H7 (cell line): ENCODE measurements around the gene POC1B. TPM values are rescaled to one million over a fixed set of nuclear protein-coding genes. Genes with fewer than 3 reads are reported as not detected.

Experiments
- DNase-seq: peaks from one replicate; pipeline ENCODE4 v3.0.0; 2012
- H3K27me3 ChIP-seq: 2 replicates; pipeline ENCODE4 v1.6.0; 2011; ENCODE audit warnings: mild to moderate bottlenecking, low read length; ENCODE audit not compliant: control insufficient read depth, insufficient read depth
- H3K36me3 ChIP-seq: replicated peaks from 2 replicates; pipeline ENCODE4 v1.5.1; 2011; ENCODE audit warnings: low read length; ENCODE audit not compliant: control insufficient read depth, insufficient read depth
- H3K4me3 ChIP-seq: 2 replicates; pipeline ENCODE4 v1.5.1; 2011; ENCODE audit warnings: low read depth, mild to moderate bottlenecking, control low read depth, low read length, moderate library complexity; ENCODE audit not compliant: insufficient read depth
- total RNA-seq: library from RNA; depleted of rRNA; stranded (reverse); fragments of >200 nt; shearing (Covaris generic); gene quantifications from 2 replicates; pipeline ENCODE4 v1.2.3, GENCODE V29; 2014

Gene POC1B
- total RNA-seq, 1 experiment from 2014 or later = 22.6 TPM

- no peak for DNase-seq
Observed at GRCh38 chr12:89448526-89448925, 77.3 kb downstream of the POC1B start.

GRCh38 chr12:89439941-89440340 lies 85.9 kb downstream of the POC1B start:
- Histone ChIP-seq H3K27me3 (no peaks in the 10 kb centered on the region), H3K4me3 (no peak overlapping the region), H3K36me3 (no peaks in the 10 kb centered on the region)
- no peak for DNase-seq

More at GRCh38 chr12:89448526-89448925, 77.3 kb downstream of the POC1B start:
- H3K4me3 ChIP-seq = no peak overlapping the region
- no peaks in the 10 kb centered on the region for H3K36me3 ChIP-seq
- no peaks in the 10 kb centered on the region; the same call in 1 of the 2 replicates for H3K27me3 ChIP-seq

GRCh38 chr12:89437231-89437630 lies 88.6 kb downstream of the POC1B start:
- Histone ChIP-seq H3K27me3 (no peaks in the 10 kb centered on the region), H3K36me3 (no peaks in the 10 kb centered on the region), H3K4me3 (no peak overlapping the region)
- no peak for DNase-seq

DNA sequence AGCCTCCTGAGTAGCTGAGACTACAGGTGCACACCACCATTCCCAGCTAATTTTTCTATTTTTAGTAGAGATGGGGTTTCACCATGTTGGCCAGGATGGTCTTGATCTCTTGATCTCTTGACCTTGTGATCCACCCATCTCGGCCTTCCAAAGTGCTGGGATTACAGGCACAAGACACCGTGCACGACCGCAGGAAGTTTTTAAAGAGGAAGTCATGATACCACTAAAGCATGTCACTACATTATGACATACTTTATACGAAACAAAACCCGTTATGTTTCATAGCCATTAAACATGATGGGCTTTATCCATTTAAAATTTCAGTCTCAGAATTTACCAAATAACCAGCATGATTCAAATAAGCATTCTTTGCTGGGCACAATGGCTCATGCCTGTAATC lies 89.8 kb downstream of the POC1B start:
- no peak for DNase-seq
- H3K36me3 ChIP-seq = no peaks in the 10 kb centered on the region
- no peak overlapping the region for H3K4me3 ChIP-seq
- no peaks in the 10 kb centered on the region for H3K27me3 ChIP-seq

DNA sequence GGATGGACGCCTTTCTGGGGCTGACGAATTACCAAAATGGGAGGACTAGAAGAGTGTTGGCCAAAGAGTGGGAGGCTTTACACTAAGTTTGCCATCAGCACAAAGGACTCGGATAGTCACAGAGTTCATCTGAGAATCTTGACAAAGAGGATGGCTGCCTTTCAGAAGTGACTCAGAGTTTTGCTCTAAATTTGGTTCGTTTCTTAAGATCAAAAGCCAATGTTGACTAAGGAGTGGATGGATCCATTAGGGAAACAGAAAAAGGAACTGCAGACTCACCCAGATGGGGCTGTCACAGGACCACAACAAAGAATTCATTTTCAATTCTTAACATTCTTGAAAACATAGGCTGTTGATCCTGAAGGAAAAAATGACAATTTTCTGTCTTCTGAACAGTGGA lies 92.2 kb downstream of the POC1B start:
- H3K27me3 ChIP-seq = no peaks in the 10 kb centered on the region

GRCh38 chr12:89432396-89432795 lies 93.5 kb downstream of the POC1B start:
- no peak for DNase-seq
- H3K36me3 ChIP-seq = no peaks in the 10 kb centered on the region
- H3K4me3 ChIP-seq = no peak overlapping the region
- no peaks in the 10 kb centered on the region for H3K27me3 ChIP-seq

More for the DNA sequence above, 92.2 kb downstream of the POC1B start:
- H3K36me3 ChIP-seq = no peaks in the 10 kb centered on the region
- H3K4me3 ChIP-seq = no peak overlapping the region
- DNase-seq = no peak

DNA sequence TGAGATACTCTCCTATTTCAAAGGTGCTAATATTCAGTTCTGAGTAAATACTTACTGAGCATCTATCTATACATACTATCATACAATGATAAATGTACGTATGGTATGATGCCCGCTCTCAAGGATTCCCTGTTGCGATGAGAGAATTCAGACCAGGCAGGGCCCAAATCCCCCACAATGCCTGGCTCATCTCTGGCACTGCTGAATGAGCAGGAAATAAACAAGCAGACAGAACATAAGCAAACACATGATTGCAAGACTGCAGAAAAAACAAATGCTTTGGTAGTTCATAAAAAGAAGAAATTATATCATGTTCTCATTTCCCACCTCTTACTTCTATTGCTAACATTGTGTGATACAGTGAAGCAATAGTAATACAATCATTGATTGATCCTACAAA lies 96.3 kb downstream of the POC1B start:
- H3K36me3 ChIP-seq = no peaks in the 10 kb centered on the region

DNA sequence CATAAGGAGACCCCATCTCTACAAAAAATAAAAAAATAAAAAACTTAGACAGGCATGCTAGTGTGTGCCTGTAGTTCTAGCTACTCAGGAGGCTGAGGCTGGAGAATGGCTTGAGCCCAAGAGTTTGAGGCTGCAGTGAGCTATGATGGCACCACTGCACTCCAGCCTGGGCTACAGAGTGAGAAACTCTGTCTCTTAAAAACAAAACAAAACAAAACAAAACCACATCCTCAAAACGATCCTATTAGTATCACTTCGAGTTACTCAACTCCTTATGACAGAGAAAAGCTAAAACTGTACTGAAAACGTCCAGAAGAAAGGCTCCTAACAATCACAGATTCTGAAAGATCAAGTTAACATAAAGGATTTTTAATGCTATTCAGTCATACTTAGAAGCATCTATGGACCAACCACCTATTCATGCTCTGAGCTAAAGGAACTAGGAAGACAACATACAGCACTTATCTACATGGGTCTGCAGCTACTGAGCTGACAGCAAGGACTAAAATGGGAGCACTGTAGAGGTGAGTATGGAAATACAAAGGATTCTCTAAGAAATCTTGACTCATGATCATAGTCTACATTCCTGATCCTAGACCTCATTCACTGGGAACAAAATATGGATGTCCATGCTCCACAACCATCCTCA lies 98.2 kb downstream of the POC1B start:
- no peak overlapping the region for H3K4me3 ChIP-seq
- DNase-seq = no peak
- no peaks in the 10 kb centered on the region for H3K27me3 ChIP-seq
- H3K36me3 ChIP-seq = no peaks in the 10 kb centered on the region

More for the DNA sequence above, 96.3 kb downstream of the POC1B start:
- no peaks in the 10 kb centered on the region for H3K27me3 ChIP-seq
- no peak for DNase-seq
- H3K4me3 ChIP-seq = no peak overlapping the region

- no peak for DNase-seq
Observed at GRCh38 chr12:89424846-89425245, 101.0 kb downstream of the POC1B start.

GRCh38 chr12:89424389-89424788 lies 101.5 kb downstream of the POC1B start:
- no peaks in the 10 kb centered on the region for H3K36me3 ChIP-seq
- DNase-seq = no peak
- H3K4me3 ChIP-seq = no peak overlapping the region
- no peaks in the 10 kb centered on the region for H3K27me3 ChIP-seq

More at GRCh38 chr12:89424846-89425245, 101.0 kb downstream of the POC1B start:
- H3K4me3 ChIP-seq = no peak overlapping the region
- no peaks in the 10 kb centered on the region for H3K36me3 ChIP-seq
- H3K27me3 ChIP-seq = no peaks in the 10 kb centered on the region

DNA sequence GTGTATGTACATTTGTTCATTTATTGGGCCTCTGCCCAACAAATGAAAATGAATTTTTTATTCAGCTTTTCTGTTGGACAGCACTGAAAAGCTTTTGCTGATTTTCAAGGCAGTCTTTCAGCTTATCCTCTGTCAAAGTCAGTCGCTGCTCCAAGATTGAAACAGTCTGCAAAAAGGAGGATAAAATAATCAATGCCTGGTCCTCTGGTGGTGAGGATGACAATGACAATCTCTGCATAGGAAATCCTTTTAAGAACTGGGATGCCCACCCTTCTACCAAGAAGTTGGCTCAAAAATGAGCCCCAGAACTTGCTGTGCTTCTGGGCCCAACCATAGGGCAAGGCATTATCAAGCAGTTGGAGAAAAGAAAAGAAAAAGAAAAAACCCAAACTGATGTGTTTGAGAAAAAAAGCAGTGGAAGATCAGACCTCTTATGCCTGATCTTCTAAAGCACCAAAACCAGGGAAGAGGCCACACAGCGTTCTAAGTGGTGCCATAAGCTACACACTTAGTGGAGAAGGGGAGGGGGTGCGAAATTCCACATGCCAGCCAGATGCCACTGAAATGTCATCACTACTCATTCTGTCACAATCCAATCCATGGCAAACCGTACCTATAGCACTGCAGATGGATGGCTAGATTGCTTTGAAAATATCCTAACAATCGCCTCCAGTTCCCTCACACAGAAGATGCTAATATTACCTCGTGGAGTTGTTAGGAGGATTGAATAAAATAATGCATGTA lies 104.6 kb downstream of the POC1B start:
- no peak overlapping the region for H3K4me3 ChIP-seq
- DNase-seq = no peak
- H3K36me3 ChIP-seq = no peaks in the 10 kb centered on the region
- no peaks in the 10 kb centered on the region for H3K27me3 ChIP-seq

DNA sequence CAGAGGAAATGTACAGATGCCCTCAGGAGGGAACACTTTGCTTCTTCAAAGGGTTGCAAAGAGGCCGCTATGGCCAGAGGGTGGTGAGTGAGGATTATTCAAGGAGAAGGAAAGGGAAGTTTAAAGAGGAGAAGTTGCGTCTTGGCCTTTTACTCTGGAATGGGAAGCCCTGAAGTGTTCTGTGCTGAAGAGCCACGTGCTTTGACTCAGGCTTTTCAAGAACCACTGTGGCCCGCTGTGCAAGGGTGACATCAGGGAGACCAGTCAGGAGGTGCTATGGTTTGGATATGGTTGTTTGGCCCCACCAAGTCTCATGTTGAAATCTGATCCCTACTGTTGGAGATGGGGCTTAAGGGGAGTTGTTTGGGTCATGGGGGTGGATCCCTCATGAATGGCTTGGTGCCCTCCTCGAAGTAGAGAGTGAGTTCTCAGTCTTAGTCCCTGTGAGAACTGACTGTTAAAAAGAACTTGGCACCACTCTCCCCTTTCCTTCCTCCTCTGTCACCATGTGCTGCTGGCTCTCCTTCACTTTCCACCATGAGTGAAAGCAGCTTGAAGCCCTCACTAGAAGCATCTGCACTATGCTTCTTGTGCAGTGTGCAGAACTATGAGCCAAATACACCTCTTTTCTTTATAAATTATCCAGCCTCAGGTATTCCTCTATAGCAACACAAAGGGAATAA lies 107.5 kb downstream of the POC1B start:
- H3K36me3 ChIP-seq = no peaks in the 10 kb centered on the region
- no peak overlapping the region for H3K4me3 ChIP-seq
- no peak for DNase-seq
- no peaks in the 10 kb centered on the region for H3K27me3 ChIP-seq

GRCh38 chr12:89417246-89417977 lies 108.4 kb downstream of the POC1B start:
- Histone ChIP-seq H3K36me3 (no peaks in the 10 kb centered on the region), H3K4me3 (no peak overlapping the region), H3K27me3 (no peaks in the 10 kb centered on the region)
- DNase-seq = no peak

DNA sequence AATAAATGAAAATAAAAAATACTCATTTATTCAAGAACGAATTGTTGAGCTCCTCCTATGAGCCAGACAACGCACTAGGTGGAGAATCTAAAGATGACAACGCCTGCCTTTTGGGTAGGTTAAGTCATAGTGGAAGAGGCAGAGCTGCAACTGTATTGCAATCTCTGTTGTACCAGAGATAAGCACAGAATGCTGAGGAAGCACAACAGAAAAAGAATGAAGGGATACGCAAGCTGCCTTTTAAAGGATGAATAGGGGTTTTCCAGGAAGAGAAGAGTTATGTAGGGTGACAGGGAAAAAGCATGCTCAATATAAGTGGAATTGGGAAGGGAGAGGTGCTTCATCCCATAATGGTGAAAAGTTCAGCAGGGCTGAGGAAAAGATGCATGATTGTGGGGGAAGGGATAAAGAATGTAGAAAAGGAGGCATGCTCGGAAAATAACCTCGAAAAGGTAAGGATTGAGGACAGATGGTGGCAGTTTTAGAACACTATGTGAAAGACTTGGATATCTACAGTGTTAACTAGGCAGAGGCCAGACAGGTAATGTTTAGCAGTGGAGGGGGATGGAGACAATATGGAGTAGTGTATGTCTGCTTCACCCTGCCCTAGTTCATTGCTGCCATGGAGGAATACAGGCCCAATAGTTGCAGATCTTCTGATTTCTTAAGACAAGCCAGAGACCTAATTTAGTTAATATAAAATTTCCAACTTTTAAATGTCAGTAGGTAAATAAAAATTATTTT lies 109.6 kb downstream of the POC1B start:
- H3K27me3 ChIP-seq = no peaks in the 10 kb centered on the region
- no peak for DNase-seq
- no peaks in the 10 kb centered on the region for H3K36me3 ChIP-seq
- H3K4me3 ChIP-seq = no peak overlapping the region
